Calu3 (cell line): ENCODE measurements around the gene MMAB. TPM values are rescaled to one million over a fixed set of nuclear protein-coding genes. Genes with fewer than 3 reads are reported as not detected.

Experiments
- BruUV-seq: library from RNA; stranded (reverse); fragments of 400-500 nt; replicated peaks from 2 replicates; lab custom pipeline; 2021; lab: Mats Ljungman, UMichigan
- CTCF ChIA-PET: fragments of 300-600 bp; sonication (Branson Sonifier 250); formaldehyde crosslinking; loops from one replicate; lab custom pipeline; 2022; ENCODE audit warnings: antibody characterized with exemption; lab: Charles Lee
- DNase-seq: peaks from one replicate; pipeline ENCODE4 v3.0.0; 2022
- H3K27ac Mint-ChIP-seq: one replicate; pipeline ENCODE4 v1.8.0; 2022; ENCODE audit warnings: mixed read lengths; ENCODE audit not compliant: unreplicated experiment
- H3K27me3 Mint-ChIP-seq: one replicate; pipeline ENCODE4 v1.8.0; 2022; ENCODE audit warnings: mixed read lengths; ENCODE audit not compliant: unreplicated experiment
- H3K36me3 Mint-ChIP-seq: one replicate; pipeline ENCODE4 v1.8.0; 2022; ENCODE audit warnings: mild to moderate bottlenecking, moderate library complexity, mixed read lengths; ENCODE audit not compliant: insufficient read depth, unreplicated experiment
- H3K4me1 Mint-ChIP-seq: one replicate; pipeline ENCODE4 v1.8.0; 2022; ENCODE audit warnings: mild to moderate bottlenecking, low read depth, mixed read lengths; ENCODE audit not compliant: unreplicated experiment
- H3K4me3 Mint-ChIP-seq: one replicate; pipeline ENCODE4 v1.8.0; 2022; ENCODE audit warnings: mild to moderate bottlenecking, low read depth, moderate library complexity, mixed read lengths; ENCODE audit not compliant: unreplicated experiment
- H3K9me3 Mint-ChIP-seq: one replicate; pipeline ENCODE4 v1.8.0; 2022; ENCODE audit warnings: low read depth, mixed read lengths; ENCODE audit not compliant: unreplicated experiment
- intact Hi-C: fragments of 100-400 bp; cut with micrococcal nuclease; formaldehyde crosslinking; loops from one replicate; pipeline ENCODE4 v1.10.0; 2022; ENCODE audit not compliant: unreplicated experiment
- total RNA-seq: library from RNA; stranded (reverse); gene quantifications from 2 replicates; pipeline ENCODE4 v1.2.3, GENCODE V29; 2022
- TF ChIP-seq, protein P1 (sequence below): fragments of 200-600 bp; IDR thresholded peaks from one replicate; pipeline ENCODE4 v1.8.0; 2022; ENCODE audit warnings: antibody characterized with exemption; ENCODE audit not compliant: unreplicated experiment

The MMAB gene
- total RNA-seq, 1 experiment from 2014 or later = 82.8 TPM

DNA sequence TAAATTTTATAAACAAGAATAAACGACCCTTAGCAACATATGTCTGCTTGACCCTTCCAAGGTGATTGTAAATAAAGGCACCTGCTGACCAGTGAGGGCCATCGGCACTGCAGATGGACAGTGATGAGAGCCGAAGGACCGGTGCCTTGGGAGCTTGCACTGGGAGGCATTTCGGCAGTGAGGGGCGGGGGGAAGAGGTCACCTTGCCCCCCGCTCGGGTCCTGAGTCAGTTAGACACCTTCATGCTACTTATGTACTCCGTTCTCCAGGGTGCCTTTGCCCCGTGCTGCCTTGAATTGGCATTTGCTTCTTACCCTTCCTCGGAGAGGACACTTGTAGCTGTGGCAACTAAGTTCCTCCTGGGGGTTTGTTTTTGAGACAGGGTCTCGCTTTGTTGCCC is 23.0 kb downstream of the MMAB start:
- intact Hi-C loops = no loop called here

DNA sequence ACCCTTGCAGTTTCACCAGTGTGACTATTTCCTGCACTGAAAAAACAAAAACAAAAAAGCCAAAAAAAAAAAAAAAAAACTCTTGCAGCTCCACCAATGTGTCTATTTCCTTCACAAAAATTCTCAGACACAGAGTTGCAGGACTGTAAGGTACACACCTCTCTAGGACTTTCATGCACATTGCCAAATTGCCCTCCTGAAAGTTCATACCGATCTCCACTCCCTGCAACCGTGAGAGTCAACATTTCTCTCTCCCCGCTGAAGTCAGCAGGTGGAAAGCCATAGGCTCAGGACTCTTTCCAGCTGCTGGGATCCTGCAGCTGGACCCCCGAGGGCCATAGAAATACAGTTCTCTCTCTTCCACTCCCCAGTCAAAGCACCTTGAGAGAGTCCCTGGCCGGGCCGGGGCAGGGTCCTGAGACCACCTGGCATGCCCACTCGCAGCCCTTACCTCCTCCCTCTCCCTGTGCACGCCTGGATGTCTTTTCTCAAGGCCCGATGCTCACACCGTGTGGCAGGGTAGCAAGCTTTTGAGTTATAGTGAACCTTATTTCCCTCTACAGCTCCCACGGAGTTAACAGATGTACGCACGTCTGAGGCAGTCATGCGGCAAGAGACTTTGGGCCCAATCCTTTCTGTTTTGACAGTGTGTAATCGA is 23.6 kb downstream of the MMAB start:
- Mint-ChIP-seq H3K9me3 (no peaks in the 10 kb centered on the region), H3K36me3 (peaks cover 9% of the 10 kb centered on the region), H3K27ac (no peak overlapping the region), H3K4me1 (peaks cover 8% of the 10 kb centered on the region), H3K27me3 (peaks cover 85% of the 10 kb centered on the region), H3K4me3 (no peak overlapping the region)
- CTCF ChIA-PET = interaction anchor here (0.7 kb wide), 1 partner anchor 117 kb away, joined by 3 read pairs; no protein-coding TSS in a partner anchor
- intact Hi-C loops = no loop called here
- TF ChIP-seq, protein P1, sequence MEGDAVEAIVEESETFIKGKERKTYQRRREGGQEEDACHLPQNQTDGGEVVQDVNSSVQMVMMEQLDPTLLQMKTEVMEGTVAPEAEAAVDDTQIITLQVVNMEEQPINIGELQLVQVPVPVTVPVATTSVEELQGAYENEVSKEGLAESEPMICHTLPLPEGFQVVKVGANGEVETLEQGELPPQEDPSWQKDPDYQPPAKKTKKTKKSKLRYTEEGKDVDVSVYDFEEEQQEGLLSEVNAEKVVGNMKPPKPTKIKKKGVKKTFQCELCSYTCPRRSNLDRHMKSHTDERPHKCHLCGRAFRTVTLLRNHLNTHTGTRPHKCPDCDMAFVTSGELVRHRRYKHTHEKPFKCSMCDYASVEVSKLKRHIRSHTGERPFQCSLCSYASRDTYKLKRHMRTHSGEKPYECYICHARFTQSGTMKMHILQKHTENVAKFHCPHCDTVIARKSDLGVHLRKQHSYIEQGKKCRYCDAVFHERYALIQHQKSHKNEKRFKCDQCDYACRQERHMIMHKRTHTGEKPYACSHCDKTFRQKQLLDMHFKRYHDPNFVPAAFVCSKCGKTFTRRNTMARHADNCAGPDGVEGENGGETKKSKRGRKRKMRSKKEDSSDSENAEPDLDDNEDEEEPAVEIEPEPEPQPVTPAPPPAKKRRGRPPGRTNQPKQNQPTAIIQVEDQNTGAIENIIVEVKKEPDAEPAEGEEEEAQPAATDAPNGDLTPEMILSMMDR = no peak
- no peak for DNase-seq
- no TSS peak for BruUV-seq

More for the DNA sequence above, 23.0 kb downstream of the MMAB start:
- TF ChIP-seq, protein P1 = no peak
- peaks cover 9% of the 10 kb centered on the region for H3K36me3 Mint-ChIP-seq
- no peaks in the 10 kb centered on the region for H3K9me3 Mint-ChIP-seq
- DNase-seq = no peak
- CTCF ChIA-PET = no interaction called here
- no peak overlapping the region for H3K27ac Mint-ChIP-seq
- peaks cover 2% of the 10 kb centered on the region for H3K4me1 Mint-ChIP-seq
- no peak overlapping the region for H3K4me3 Mint-ChIP-seq
- peaks cover 85% of the 10 kb centered on the region for H3K27me3 Mint-ChIP-seq
- BruUV-seq = no TSS peak

DNA sequence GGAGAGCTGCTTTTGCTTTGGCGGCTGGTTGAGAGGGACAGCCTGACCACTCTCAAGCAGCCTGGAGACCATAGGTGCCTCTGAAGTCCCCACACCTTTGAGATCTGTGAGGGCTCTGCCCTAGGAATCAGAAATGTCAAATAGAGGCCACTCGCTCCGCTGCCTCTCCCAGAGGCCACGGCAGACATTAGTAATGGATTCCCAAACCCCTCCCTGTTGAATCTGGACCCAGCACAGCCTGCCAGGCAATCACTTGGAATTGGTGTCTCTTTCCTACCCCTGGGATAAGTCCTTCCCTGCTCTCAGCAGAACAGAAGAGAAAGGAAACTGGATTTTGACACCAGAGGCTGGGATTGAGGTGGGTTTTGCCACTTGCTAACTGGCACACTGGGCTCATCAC is 25.0 kb downstream of the MMAB start:
- no peak overlapping the region for H3K4me3 Mint-ChIP-seq
- no peaks in the 10 kb centered on the region for H3K9me3 Mint-ChIP-seq
- H3K36me3 Mint-ChIP-seq = no peaks in the 10 kb centered on the region
- H3K4me1 Mint-ChIP-seq = peaks cover 8% of the 10 kb centered on the region
- CTCF ChIA-PET = no interaction called here
- DNase-seq = no peak
- BruUV-seq = no TSS peak
- H3K27me3 Mint-ChIP-seq = peaks cover 70% of the 10 kb centered on the region
- no peak overlapping the region for H3K27ac Mint-ChIP-seq
- intact Hi-C loops = no loop called here
- TF ChIP-seq, protein P1 = no peak

DNA sequence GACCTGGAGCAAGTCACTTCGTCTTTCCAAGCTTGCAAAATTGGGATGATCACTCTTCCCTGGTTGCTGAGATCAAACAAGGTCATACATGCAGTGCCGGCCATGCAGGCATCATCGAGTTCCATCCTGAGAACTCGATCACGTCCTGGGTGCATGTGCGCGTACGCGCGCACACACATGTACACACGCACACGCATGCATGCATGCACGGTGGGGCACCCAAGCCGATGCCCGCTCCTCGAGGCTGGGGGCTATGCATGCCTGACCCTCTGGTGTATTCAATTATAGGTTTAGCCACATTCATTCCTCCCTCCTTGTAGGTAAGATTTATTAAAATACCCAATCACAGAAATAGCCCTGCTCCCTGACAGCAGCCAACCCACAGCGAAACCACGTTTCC is 26.0 kb downstream of the MMAB start:
- H3K27me3 Mint-ChIP-seq = peaks cover 60% of the 10 kb centered on the region
- H3K4me1 Mint-ChIP-seq = peaks cover 8% of the 10 kb centered on the region
- BruUV-seq = no TSS peak
- no peaks in the 10 kb centered on the region for H3K9me3 Mint-ChIP-seq
- H3K27ac Mint-ChIP-seq = no peak overlapping the region
- CTCF ChIA-PET = no interaction called here
- H3K4me3 Mint-ChIP-seq = no peak overlapping the region
- no peaks in the 10 kb centered on the region for H3K36me3 Mint-ChIP-seq
- DNase-seq = no peak
- intact Hi-C loops = no loop called here
- TF ChIP-seq, protein P1 = no peak
